NCI-H748 treated with DMSO at 0.1 percent for 48 hours (cell line): ENCODE data around the gene INO80.
A peak's percentile ranks its signal among the peaks of the same experiment; 100 is the strongest.
"Not testable (repeated sequence)": the region's sequence is repeated elsewhere in the genome, so short reads cannot be mapped to it uniquely, and the experiment has no call there.

ENCODE experiments used
- DNase-seq: peaks from one replicate; lab custom pipeline; 2025; lab: John Stamatoyannopoulos, UW

Gene INO80

DNA sequence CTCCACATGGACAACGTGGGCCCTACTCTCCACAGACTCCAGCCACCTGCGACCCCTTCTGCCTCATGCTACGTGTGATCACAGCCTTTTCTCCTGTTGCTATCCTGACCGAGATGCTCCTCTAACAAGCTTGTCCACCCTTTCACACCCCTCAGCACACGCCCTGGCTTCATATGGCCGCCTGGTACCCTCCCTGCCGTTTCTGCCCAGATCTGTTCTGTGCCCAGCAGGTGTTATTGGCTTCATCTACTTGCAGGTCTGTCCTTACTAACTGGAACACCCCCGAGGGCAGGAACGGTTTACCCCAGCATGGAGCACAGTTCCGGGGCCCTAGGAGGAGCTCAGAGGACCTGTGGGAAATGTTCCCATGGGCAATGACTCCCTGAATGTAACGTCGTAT lies 152.9 kb downstream of the INO80 start:
- DNase-seq, result no peak

DNA sequence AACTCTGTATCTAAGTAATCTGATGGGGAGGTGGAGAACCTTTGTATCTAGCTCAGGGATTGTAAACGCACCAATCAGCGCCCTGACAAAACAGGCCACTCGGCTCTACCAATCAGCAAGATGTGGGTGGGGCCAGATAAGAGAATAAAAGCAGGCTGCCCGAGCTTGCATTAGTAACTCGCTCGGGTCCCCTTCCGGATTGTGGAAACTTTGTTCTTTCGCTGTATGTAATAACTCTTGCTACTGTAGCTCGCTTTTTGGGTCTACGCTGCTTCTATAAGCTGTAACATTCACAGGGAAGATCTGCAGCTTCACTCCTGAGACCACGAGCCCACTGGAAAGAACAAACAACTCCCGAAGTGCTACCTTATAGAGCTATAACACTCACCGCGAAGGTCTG lies 153.8 kb downstream of the INO80 start:
- not testable (repeated sequence) for DNase-seq

DNA sequence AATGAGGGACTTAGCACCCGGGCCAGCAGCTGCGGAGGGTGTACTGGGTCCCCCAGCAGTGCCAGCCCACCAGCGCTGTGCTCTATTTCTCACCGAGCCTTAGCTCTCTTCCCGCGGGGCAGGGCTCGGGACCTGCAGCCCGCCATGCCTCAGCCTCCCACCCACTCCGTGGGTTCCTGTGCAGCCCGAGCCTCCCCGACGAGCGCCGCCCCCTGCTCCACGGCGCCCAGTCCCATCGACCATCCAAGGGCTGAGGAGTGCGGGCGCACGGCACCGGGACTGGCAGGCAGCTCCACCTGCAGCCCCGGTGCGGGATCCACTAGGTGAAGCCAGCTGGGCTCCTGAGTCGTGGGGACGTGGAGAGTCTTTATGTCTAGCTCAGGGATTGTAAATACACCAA lies 154.3 kb downstream of the INO80 start:
- not testable (repeated sequence) for DNase-seq

- DNase-seq, result no peak
Measured at GRCh38 chr15:40960925-40961324, 155.2 kb downstream of the INO80 start.

DNA sequence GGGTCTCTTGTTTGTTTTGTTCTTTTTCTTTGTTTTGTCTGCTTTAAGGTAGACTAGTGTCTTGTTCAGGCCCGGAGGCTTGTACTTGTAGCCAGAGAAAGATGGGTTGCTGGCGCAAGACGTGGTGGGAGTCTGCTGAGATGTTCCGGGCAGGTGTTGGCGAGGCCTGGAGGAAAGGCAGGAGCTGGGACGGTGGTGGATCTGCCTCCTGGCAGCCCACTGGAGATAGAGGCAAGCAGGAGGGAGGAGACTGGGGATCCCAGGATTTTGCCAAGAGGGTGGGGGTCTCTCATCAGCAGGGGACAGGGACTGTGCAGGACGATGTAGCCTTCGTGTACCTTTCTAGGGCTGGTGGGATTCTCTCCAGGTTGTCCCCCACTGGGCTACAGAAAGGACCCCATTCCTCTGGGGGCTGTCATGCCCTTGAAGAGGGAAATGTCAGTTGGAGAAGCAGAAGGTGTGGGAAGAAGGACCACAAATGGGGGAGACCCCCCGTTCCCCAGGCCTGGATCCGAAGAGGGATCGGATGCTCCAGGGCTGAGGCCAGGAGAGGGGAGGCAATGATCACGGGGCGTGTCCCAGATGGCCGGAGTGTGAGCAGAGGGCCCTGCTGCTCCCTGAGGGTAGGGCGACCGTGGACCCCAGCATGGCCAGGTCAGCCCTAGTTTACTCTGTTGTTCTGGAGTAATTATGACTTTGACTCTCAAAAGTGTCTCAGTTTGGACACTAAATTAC lies 155.8 kb downstream of the INO80 start:
- DNase-seq, result no peak

- DNase-seq, result no peak
Measured at GRCh38 chr15:40959331-40960141, 156.5 kb downstream of the INO80 start.

DNA sequence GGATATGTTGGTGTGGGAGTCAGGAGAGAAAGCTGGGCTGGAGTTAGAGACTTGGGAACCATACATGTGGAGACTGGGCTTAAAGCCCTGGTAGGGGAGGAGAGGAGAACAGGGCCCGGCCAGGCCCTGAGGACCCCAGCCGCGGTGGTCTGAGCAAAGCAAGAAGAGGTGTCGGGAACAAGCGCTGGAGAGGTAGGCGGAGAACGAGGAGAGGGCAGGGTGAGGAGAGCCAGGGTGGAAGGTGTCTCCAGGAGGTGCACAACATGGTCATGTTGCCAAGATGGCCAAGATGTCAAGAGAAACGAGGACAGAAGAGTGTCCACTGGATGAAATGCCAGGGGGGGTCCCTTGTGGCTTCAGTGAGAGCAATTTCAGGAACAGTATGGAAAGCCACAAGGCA lies 157.4 kb downstream of the INO80 start:
- DNase-seq, result no peak

DNA sequence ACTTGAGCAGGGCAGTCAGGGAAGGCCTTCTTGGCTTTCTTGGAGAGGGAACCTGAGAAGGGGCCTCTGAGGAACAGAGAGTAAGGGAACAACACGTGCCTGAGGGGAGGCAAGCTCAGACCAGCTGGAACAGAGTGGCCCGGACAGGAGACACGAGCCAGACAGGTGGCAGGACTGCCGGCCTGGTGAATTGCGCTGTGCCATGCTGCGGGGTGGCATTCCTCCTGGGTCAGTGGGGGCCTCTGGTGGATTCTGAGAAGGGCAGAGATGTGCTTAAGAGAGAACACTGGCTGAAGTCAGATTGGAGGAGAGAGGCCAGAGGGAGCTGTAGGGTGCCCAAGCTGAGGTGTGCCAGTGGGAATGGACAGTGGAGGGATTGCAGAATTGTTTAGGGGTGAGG lies 157.9 kb downstream of the INO80 start:
- DNase-seq, result no peak

DNA sequence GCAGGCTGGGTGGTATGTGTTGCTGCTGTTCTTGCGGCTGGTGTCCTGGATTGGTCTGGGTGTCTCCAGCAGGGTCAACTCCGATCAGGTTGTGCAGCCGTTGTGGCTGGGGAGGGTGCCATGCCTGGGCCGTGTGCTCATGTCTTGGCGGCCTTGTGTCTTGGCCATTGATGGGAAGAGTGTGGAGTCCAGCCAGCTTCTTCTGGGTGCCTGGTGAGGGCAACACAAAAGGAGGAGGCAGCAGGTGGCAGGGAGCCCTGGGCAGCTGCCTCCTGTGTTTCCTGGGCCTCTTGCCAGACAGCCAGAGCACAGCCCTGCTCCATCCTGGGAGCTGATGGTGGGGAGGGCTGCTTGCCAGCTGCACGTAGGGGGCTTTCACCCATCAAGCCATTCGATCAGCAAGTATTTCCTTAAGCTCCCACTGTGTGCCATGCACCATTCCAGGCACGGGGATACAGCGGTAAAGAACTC lies 158.5 kb downstream of the INO80 start:
- DNase-seq, result no peak

DNA sequence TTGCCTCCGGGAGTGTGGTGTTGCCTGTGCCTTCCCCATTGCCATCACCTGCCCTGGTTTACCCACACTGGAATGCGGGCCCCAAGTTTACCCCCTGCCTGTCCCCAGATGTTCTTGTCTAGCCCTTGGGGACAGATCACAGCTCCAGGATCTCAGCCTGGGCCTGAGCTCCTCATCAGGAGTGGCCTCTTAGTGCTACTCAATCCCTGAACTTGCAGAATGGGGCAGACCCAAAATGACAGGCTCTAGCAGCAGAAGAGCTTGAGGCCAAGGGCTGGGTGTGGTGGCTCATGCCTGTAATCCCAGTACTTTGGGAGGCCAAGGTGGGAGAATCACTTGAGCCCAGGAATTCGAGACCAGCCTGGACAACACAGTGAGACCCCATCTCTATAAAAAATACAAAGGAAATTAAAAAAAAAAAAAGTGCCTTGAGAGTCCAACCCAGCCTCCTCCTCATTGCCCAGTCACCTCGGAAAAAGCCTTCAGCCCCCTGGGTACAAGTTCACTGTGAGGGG lies 159.0 kb downstream of the INO80 start:
- DNase-seq, result no peak

DNA sequence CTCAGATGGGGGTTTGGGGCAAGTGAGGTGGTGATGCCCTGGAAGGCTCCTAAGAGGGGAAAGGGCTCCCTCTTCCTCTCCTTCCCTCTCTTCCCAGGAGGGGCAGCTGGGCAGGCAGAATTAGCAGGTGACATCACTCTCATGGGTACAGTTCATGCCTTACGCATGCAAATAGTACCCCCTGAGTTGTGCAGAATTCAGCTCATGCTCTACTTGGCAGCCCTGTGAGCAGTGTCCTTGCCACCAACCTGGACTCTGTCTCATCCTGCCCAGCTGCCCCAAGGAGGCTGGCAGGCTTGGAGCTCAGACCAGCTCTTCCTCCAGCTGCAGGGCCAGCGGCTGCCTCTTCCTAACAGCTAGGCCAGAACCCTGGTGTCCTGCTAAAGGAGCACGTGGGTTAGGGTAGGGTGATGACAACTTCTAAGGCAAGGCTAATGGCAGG lies 159.5 kb downstream of the INO80 start:
- no peak for DNase-seq

DNA sequence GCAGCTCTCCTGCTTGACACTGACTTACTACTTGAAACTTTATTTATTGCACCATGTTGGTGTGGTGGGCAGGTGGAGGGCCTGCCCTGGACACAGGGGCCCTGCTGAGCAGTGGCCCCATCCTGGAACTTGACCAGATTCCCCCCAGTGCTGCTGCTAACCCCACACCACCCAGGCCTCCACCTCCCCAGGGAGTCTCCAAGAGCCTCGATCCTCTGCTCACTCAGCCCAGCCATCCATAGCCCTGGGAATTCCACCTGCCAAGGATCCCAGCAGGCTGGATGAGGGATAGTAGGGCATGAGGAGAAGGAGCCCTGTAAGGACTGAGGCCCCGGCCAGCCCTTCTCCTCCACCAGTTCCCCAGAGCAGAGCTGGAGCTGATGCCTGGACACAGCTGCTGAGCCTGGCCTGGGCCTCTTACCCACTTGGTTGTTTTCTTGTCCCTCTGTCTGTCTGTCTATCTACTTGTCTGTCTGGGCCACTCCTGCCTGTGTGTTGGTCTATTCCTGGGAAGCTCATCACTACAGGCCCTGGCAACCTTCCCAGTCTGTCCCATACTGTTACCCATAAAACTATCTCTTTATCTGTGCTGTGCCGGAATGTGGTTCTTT lies 160.0 kb downstream of the INO80 start:
- DNase-seq, result no peak

- DNase-seq, result no peak
Measured at GRCh38 chr15:40955141-40955903, 160.8 kb downstream of the INO80 start.

DNA sequence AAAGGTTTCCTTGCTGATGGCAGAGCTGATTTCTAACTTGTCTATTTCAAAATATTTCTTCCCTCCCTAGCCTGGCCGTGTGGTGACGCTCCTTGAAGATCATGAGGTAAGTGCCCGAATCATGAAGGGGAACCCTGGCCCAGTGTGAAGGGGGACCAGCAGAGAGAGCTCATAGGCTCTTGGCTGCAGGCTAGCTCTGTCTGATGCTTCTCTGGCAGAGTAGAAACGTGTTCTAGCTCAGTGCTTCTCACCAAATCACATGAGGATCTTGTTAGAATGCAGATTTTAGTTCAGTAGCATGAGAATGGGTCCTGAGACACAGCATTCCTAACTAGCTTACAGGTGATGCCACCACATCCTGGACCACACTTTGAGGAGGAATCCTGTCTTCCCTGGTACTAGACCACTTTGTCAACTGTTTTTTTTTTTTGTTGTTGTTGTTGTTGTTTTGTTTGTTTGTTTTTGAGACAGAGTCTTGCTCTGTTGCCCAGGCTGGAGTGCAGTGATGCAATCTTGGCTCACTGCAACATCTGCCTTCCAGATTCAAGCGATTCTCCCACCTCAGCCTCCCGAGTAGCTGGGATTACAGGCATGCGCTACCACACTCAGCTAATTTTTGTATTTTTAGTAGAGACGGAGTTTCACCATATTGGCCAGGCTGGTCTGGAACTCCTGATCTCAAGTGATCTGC lies 161.8 kb downstream of the INO80 start:
- not testable (repeated sequence) for DNase-seq

GRCh38 chr15:40953713-40954074 lies 162.4 kb downstream of the INO80 start:
- DNase-seq, result no peak

- peak; percentile 80 for DNase-seq
Measured at GRCh38 chr15:40952901-40953712, 163.0 kb downstream of the INO80 start, which contains the start of gene CHAC1. TSS of gene CHAC1 (plus strand) at chr15:40953471. CDS start at chr15:40953584, 113 bp downstream.

DNA sequence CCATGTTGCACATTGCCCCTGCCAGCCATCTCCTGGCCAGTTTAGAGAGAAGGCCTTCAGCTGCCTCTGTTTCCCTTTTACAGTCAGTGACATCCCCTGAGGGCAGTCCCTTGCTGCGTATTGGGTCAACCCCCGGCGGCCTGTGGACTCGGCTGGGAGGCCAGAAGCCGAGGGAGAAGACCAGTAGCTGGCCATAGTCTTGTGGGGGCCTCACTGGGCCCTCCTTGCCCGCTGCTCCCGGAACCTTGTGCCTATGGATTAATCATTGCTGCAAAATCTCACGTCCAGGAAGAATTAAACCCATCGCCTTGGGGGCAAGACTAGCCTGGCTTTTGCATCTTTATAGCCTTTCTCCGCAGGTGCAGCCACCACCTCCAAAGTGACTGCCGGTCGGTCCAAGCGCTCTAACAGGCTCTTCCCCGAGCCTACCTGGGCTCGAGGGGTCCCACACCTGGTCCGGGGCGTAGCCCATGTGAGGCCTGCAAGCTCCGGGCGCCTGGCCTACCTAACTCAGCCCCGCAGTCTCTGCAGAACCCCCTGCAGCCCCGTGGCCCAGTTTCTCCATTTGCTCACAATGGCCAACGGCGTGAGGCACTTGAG lies 163.7 kb downstream of the INO80 start:
- no peak for DNase-seq

DNA sequence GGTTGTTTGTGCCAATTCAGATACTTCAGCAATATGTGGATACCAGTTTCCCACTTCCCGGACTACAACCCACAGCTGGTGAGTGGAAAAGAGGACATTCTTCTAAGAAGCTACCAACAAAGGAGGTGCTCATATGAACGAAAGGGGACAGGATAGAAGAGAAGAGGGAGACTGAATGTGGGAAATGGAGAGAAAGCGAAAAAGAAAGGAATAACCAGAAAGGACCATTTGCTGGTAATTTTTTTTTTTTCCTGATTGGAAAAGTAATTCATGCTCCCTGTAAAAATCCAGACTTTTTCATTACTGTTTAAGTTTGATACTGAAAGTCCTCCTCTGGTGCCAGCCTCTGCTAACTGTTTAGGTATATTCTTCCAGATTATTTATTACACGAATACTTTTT lies 164.3 kb downstream of the INO80 start:
- DNase-seq, result no peak

- DNase-seq, result no peak
Measured at GRCh38 chr15:40949756-40950207, 166.3 kb downstream of the INO80 start.
